GM21515 (cell line): ENCODE measurements around the gene B3GALNT2.
A peak's percentile ranks its signal among the peaks of the same experiment; 100 is the strongest.
"Not testable (repeated sequence)": the region's sequence is repeated elsewhere in the genome, so short reads cannot be mapped to it uniquely, and the experiment has no call there.

Experiments used
- ATAC-seq: cut with Tn5 transposase; IDR thresholded peaks from one replicate; pipeline ENCODE4 v1.9.1; 2021; ENCODE audit not compliant: unreplicated experiment

Gene B3GALNT2

DNA sequence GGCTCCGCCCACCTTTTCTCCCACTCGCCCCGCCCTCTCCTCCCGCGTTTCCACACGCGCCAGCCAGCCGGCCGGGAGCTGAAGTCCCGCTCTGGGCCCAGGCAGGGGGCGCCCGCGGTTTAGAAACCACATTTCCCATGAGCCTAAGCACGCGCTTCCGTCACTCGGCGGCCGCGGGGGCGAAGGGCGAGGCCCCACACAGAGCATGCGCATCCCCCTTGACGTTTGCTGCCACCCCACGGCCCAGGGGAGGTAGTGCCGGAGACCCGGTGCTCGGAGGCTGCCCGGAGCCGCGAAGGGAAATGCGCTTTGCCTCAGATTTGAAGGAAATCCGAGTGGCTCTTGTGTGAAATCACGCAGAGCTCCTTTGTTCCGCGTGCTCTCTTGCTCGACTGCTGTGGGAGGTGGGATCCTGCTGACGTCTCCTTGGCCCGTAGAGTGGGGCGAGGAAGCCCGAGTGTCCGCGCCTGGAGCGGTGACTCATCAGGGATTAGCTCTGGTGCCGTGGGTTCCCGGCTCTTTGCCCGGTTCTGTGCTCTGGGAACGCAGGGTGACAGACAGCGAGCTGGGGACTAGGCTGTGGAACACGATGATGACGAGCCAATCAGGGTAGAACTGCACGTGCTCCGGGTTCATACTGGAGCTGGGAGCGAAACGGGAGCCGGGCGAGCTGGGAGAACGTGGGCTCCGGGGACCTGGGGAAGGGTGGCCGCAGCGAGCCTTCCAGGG lies 406 bp upstream of the B3GALNT2 start:
- ATAC-seq, result peak; percentile 77

GRCh38 chr1:235503403-235504121 lies 690 bp downstream of the B3GALNT2 start:
- peak; percentile 21 for ATAC-seq

DNA sequence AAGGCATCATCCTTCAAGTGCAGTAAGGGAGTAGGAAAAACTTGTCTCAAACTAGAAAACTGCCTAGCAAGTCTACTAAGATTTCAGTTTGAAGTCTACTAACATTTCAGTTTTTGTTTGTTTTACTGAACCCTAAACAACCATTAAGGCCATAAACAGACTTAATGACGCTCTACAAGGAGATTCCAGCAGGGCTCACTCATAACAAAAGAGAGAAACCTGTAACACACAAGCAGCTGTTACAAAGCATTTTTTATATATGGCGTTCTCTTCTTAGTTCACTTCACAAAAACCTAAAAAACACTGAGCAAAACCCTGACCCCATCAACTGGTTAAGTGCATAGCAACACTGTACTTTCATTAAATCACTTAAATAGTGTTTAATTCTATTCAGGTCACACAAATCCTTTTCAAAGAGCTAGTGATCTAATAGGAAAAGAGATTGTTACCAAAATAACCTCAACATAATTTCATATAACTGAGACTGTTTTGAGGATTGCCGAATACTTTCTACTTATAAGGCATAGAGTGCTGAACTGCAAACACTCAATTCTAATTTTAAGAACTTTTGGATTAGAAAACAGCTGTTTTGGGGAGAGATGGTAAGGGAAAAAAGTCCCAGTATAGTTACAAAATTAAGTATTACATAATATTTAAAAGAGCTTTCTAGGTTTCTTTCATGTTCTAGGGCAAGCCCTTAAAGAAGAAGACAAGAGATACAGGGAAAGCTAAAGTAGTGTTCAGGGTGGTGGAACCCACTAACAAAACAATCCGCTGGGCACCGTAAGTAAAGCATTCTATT lies 1.4 kb downstream of the B3GALNT2 start:
- no peak for ATAC-seq

DNA sequence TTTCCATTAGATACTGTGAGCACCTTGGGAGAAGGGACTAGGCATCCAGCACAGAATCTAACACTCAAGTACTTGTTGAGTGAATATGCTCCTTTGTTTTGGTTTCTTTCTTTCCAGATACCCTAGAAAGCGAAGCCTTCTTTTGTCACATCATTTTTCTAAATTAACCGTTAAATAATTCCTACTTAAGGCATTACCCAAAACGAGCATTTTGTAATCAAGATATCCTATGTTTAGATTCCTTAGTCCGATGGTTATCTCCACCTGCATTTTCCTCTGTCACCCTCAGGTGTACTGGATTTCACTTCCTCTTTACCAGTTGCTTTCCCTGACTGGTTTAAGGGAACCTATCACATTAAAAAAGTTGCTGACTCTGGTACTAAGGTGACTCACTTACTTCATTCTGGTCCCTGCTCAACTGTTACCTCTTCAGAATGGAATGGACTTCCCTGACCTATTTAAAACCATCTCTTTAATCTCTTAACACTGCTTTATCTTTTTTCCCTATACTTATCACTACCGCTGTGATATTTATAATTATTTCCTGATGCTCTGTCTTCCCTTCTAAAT lies 3.2 kb downstream of the B3GALNT2 start:
- no peak for ATAC-seq

DNA sequence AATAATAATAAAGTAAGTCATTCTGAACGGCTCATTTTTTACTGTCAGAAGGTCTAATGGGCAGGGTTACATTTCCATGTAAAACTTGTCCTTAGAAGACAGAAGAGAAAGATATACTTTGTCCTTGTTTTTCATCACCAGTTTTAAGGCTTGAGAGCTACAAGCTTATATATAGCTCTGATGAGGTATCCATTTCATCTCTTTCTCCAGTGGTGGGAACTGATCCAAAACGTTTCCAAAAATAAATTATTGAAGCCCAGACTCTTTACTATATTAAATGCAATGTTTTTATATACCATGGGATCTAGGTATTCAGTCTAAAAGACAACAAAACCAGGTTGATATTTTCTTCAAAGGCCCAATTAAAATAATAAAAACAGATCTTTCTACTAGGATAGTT lies 8.7 kb downstream of the B3GALNT2 start:
- ATAC-seq, result no peak

DNA sequence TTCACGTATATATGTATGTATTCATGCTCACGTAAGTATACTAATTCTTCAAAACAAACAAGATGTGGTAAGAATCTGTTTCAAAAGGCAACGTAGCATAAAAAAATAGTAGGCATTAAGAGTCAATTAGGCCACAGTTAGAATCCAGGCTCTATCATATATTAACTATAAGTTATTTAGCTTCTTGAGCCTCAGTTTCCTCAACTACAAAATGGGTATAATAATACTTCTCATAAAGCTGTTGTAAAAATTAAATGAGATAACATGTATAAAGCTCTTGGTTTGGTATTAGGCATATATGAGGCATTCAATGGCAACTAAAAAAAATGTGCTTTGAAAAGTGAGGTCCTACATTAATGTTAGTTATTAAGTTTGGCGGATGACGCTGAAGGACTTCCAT lies 9.2 kb downstream of the B3GALNT2 start:
- no peak for ATAC-seq

- no peak for ATAC-seq
These were observed 9.7 kb downstream of the B3GALNT2 start for GRCh38 chr1:235494531-235494930.

- no peak for ATAC-seq
These were observed 12.6 kb downstream of the B3GALNT2 start for GRCh38 chr1:235491644-235492043.

DNA sequence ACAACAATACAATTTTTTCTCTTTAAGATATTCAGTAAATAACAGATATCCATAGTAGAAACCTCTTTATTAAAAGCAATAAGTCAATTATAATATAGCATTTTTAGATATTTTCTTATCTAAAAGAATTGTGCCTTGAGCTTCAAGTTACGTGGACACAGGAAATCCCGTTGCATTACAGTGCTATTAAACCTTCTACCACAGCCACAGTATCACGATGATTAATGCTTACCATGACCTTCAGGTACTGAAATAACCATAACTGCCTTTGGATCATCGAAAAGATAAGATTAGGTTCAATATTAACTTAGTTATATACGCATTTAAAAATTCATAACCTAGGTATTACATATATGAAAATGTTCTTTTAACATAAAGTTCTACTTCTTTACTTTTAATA lies 17.9 kb downstream of the B3GALNT2 start:
- no peak for ATAC-seq

- ATAC-seq, result no peak
These were observed 18.7 kb downstream of the B3GALNT2 start for GRCh38 chr1:235485558-235485957.

DNA sequence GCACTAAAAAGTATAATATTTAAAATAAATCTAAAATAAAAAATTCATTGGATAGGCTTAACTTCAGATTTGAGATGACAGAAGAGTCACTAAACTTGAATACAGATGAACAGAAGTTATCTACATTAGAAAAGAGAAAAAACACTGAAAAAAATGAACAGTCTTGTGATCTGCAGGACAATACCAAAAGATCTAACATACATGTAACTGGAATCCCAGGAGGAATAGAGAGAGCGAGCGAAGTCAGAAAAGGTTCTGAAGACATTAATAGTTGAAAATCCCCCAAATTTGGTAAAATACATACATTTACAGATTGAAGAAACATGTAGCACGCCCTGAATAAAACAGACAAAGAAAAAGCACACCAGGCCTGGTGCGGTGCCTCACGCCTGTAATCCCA lies 21.2 kb downstream of the B3GALNT2 start:
- ATAC-seq, result no peak

- ATAC-seq, result no peak
These were observed 30.4 kb downstream of the B3GALNT2 start for GRCh38 chr1:235473806-235474205.

DNA sequence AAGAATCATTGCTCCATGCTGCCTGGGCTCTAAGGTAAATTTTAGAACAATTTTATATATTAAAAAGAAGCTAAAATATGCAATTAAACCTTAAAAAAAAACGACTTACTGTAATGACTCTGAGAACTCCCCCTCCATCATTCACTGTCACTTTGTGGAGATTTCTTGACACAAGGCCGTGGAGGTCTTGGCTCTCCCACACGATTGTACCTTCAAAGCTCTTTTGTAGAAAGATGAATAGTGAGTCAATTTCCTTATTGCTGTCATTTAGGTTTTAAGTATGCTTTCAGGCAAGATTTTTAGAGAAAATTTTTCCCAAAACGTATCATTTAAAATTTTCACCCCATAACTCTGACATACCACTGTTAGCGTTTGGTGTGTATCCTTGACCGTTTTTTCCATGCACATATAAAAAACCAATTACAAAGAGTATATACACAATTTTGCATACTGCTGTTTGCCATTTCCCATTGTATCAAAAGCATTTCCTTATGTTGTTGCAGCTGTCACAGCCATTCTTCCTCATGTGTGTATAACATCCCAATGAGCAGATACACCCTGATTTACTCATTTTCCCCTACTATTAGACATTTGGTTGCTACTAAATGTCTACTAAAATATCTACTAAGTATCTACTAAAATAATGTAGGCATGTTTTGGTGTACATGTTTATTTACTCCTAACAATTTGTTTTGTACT lies 33.4 kb downstream of the B3GALNT2 start:
- ATAC-seq, result no peak

GRCh38 chr1:235469897-235470296 lies 34.4 kb downstream of the B3GALNT2 start:
- ATAC-seq, result not testable (repeated sequence)

DNA sequence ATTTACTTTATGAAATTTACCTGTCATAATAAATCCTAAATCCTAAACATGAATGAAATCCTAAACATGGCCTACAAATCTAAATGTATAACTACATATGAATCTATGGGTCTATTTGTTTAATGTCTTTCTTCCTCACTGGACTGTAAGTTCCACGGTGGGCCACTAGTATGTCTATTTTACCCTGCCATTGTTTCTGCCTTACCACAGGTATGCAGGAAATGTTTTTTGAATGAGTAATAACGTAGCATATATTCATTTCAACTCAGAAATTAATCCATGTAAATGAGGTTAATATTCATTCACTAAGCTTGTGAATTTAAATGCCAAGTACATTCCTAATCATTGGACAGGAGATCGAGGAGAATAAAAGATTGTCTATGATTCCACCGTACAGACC lies 35.3 kb downstream of the B3GALNT2 start:
- no peak for ATAC-seq

GRCh38 chr1:235468004-235468403 lies 36.2 kb downstream of the B3GALNT2 start:
- no peak for ATAC-seq

DNA sequence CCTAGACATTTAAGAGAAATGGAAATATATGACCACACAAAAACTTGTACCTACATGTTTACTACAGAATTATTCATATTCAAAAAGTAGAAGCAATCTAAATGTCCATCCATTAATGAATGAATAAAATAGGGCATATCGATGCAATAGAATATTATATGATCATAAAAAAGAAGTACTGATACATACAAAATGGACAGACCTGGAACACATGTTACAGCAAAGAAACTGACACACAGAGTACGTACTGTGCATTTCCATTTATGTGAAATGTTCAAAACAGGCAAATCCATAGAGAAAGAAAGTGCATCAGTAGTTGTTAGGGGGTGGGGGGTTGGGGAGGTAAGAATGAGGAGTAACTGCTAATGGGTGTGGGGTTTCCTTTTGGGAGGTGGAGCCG lies 39.2 kb downstream of the B3GALNT2 start:
- ATAC-seq, result no peak

DNA sequence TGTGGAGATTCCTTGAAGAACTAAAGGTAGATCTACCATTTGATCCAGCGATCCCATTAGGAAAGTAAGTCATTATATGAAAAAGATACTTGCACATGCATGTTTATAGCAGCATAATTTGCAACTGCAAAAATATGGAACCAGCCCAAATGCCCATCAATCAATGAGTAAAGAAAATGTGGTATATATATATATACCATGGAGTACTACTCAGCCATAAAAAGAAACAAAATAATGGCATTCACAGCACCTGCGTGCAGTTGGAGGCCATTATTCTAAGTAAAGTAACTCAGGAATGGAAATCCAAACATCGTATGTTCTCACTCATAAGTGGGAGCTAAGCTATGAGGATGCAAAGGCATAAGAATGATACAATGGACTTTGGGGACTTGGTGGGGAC lies 41.4 kb downstream of the B3GALNT2 start:
- ATAC-seq, result not testable (repeated sequence)

- no peak for ATAC-seq
These were observed 42.3 kb downstream of the B3GALNT2 start for GRCh38 chr1:235461954-235462353.

- ATAC-seq, result no peak
These were observed 43.5 kb downstream of the B3GALNT2 start for GRCh38 chr1:235460770-235461169.

DNA sequence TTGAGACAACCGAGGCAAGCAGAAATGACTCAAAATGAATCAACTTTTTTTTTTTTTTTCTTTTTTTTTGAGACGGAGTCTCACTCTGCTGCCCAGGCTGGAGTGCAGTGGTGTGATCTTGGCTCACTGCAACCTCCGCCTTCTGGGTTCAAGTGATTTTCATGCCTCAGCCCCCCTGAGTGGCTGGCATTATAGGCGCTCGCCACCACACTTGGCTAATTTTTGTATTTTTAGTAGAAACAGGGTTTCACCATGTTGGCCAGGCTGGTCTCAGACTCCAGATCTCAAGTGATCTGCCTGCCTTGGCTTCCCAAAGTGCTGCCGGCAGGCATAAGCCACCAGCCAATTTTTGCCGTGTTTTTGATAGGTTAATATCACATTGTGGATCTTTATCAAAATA lies 46.4 kb downstream of the B3GALNT2 start:
- ATAC-seq, result not testable (repeated sequence)
